ENCODE data around the gene ZMYND15.

DNA sequence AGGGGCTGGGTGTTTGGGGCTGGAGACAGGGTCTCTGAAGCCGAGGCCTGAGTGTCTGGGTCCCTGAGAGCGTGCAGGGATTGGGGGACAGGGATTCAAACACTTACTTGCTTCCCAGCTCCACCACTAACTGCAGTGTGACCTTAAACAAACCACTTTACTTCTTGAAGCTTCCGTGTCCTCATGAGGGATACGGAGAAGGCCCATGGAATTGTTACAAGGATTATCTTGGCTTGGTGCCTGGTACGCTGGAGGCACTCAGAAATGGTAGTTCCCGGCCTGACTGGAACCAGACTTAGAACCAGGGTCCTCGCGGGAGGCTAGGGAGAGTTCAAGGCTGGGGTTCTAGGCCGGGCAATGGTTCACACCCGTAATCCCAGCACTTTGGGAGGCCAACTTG, 3.0 kb downstream of the ZMYND15 start:
- TF ChIP-seq, protein P1, sequence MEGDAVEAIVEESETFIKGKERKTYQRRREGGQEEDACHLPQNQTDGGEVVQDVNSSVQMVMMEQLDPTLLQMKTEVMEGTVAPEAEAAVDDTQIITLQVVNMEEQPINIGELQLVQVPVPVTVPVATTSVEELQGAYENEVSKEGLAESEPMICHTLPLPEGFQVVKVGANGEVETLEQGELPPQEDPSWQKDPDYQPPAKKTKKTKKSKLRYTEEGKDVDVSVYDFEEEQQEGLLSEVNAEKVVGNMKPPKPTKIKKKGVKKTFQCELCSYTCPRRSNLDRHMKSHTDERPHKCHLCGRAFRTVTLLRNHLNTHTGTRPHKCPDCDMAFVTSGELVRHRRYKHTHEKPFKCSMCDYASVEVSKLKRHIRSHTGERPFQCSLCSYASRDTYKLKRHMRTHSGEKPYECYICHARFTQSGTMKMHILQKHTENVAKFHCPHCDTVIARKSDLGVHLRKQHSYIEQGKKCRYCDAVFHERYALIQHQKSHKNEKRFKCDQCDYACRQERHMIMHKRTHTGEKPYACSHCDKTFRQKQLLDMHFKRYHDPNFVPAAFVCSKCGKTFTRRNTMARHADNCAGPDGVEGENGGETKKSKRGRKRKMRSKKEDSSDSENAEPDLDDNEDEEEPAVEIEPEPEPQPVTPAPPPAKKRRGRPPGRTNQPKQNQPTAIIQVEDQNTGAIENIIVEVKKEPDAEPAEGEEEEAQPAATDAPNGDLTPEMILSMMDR (conservative IDR thresholded peaks at IDR 0.05; ENCODE audit: low read depth, low read length) = no peak
- no peak for TF ChIP-seq EZH2 (IDR thresholded peaks at IDR 0.05; ENCODE audit: borderline replicate concordance, low read depth, low read length, poor library complexity, severe bottlenecking)

Data from A673 (cell line).